Ishikawa (cell line): ENCODE results near the gene NINJ1.

Source experiments
- CREB1 ChIP-seq: IDR thresholded peaks from 2 replicates; pipeline ENCODE4 v1.6.1; 2012; ENCODE audit warnings: low read depth
- EGR1 ChIP-seq: IDR thresholded peaks from 2 replicates; pipeline ENCODE4 v1.6.1; 2012
- EP300 ChIP-seq: IDR thresholded peaks from 2 replicates; pipeline ENCODE4 v1.6.1; 2012; ENCODE audit warnings: borderline replicate concordance
- FOXM1 ChIP-seq: IDR thresholded peaks from 2 replicates; pipeline ENCODE4 v1.6.1; 2012; ENCODE audit warnings: low read depth, borderline replicate concordance
- NFIC ChIP-seq: IDR thresholded peaks from 2 replicates; pipeline ENCODE4 v1.6.1; 2012
- RAD21 ChIP-seq: IDR thresholded peaks from 2 replicates; pipeline ENCODE4 v1.6.1; 2012; ENCODE audit warnings: low read depth
- REST ChIP-seq: IDR thresholded peaks from 2 replicates; pipeline ENCODE4 v1.6.1; 2012; ENCODE audit warnings: low read depth, mild to moderate bottlenecking
- TAF1 ChIP-seq: IDR thresholded peaks from 2 replicates; pipeline ENCODE4 v1.6.1; 2012; ENCODE audit warnings: low read depth, mild to moderate bottlenecking
- TCF12 ChIP-seq: IDR thresholded peaks from 2 replicates; pipeline ENCODE4 v1.6.1; 2012; ENCODE audit warnings: low read depth
- TEAD4 ChIP-seq: IDR thresholded peaks from 2 replicates; pipeline ENCODE4 v1.6.1; 2012
- TF ChIP-seq, protein P1 (sequence below): IDR thresholded peaks from 2 replicates; pipeline ENCODE4 v1.6.1; 2012
- TF ChIP-seq, protein P2 (sequence below): IDR thresholded peaks from 2 replicates; pipeline ENCODE4 v1.6.1; 2012

GRCh38 chr9:93107825-93108161, 26.3 kb downstream of the NINJ1 start:
- no peak for TF ChIP-seq RAD21
- TF ChIP-seq NFIC: no peak
- no peak for TF ChIP-seq EP300
- no peak for TF ChIP-seq EGR1
- TF ChIP-seq, protein P1, sequence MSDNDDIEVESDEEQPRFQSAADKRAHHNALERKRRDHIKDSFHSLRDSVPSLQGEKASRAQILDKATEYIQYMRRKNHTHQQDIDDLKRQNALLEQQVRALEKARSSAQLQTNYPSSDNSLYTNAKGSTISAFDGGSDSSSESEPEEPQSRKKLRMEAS: no peak
- TF ChIP-seq REST: no peak
- no peak for TF ChIP-seq FOXM1
- TF ChIP-seq TEAD4: no peak
- no peak for TF ChIP-seq TAF1
- no peak for TF ChIP-seq TCF12
- TF ChIP-seq, protein P2, sequence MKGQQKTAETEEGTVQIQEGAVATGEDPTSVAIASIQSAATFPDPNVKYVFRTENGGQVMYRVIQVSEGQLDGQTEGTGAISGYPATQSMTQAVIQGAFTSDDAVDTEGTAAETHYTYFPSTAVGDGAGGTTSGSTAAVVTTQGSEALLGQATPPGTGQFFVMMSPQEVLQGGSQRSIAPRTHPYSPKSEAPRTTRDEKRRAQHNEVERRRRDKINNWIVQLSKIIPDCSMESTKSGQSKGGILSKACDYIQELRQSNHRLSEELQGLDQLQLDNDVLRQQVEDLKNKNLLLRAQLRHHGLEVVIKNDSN: no peak
- no peak for TF ChIP-seq CREB1
